Chondrocyte (in vitro differentiated cells): ENCODE data around the gene MYO16. TPM values are rescaled to one million over a fixed set of nuclear protein-coding genes. Genes with fewer than 3 reads are reported as not detected.
"Not testable (repeated sequence)": the region's sequence is repeated elsewhere in the genome, so short reads cannot be mapped to it uniquely, and the experiment has no call there.

ENCODE experiments used
- DNase-seq: peaks from one replicate; pipeline ENCODE4 v3.0.0; 2021; ENCODE audit warnings: mixed read lengths, low spot score
- H3K27ac Mint-ChIP-seq: one replicate; pipeline ENCODE4 v1.8.0; 2021; ENCODE audit warnings: mild to moderate bottlenecking, moderate library complexity, mixed read lengths; ENCODE audit not compliant: unreplicated experiment
- H3K27me3 Mint-ChIP-seq: 2 replicates; pipeline ENCODE4 v1.8.0; 2021; ENCODE audit warnings: low read depth, mixed read lengths
- H3K36me3 Mint-ChIP-seq: 2 replicates; pipeline ENCODE4 v1.8.0; 2021; ENCODE audit warnings: low read depth, mixed read lengths
- H3K4me1 Mint-ChIP-seq: 2 replicates; pipeline ENCODE4 v1.8.0; 2021; ENCODE audit warnings: low read depth, mild to moderate bottlenecking, mixed read lengths
- H3K4me3 Mint-ChIP-seq: one replicate; pipeline ENCODE4 v1.8.0; 2021; ENCODE audit warnings: mild to moderate bottlenecking, moderate library complexity, mixed read lengths; ENCODE audit not compliant: unreplicated experiment
- H3K9me3 Mint-ChIP-seq: 2 replicates; pipeline ENCODE4 v1.8.0; 2021; ENCODE audit warnings: low read depth, mixed read lengths
- CTCF ChIP-seq: fragments of 200-600 bp; sonication (generic); IDR thresholded peaks from 2 replicates; pipeline ENCODE4 v1.5.0; 2021; ENCODE audit warnings: antibody characterized with exemption, mild to moderate bottlenecking, moderate library complexity
- total RNA-seq: library from RNA; stranded (reverse); gene quantifications from 3 replicates; pipeline ENCODE4 v1.2.1, GENCODE V29; 2021

Gene MYO16
- total RNA-seq, 1 donor from 2014 or later: 0.12 TPM

- Mint-ChIP-seq H3K4me3 (no peak overlapping the region), H3K27me3 (no peaks in the 10 kb centered on the region), H3K36me3 (no peaks in the 10 kb centered on the region), H3K27ac (no peak overlapping the region), H3K9me3 (no peaks in the 10 kb centered on the region), H3K4me1 (peaks cover 23% of the 10 kb centered on the region)
- no peak for DNase-seq
- no peak for TF ChIP-seq CTCF
These were observed 583.2 kb downstream of the MYO16 start for GRCh38 chr13:109212650-109213049.

- no peak for DNase-seq
- peaks cover 23% of the 10 kb centered on the region for H3K4me1 Mint-ChIP-seq
- no peaks in the 10 kb centered on the region for H3K36me3 Mint-ChIP-seq
- H3K4me3 Mint-ChIP-seq: no peak overlapping the region
- no peaks in the 10 kb centered on the region for H3K27me3 Mint-ChIP-seq
- TF ChIP-seq CTCF: no peak
- H3K27ac Mint-ChIP-seq: no peak overlapping the region
- no peaks in the 10 kb centered on the region for H3K9me3 Mint-ChIP-seq
These were observed 584.3 kb downstream of the MYO16 start for GRCh38 chr13:109213714-109214113.

GRCh38 chr13:109214393-109214792 is 585.0 kb downstream of the MYO16 start:
- no peak for TF ChIP-seq CTCF
- no peaks in the 10 kb centered on the region for H3K27me3 Mint-ChIP-seq
- no peak for DNase-seq
- H3K27ac Mint-ChIP-seq: no peak overlapping the region
- no peak overlapping the region for H3K4me3 Mint-ChIP-seq
- H3K36me3 Mint-ChIP-seq: no peaks in the 10 kb centered on the region
- H3K4me1 Mint-ChIP-seq: peaks cover 23% of the 10 kb centered on the region
- no peaks in the 10 kb centered on the region for H3K9me3 Mint-ChIP-seq

- no peak overlapping the region for H3K27ac Mint-ChIP-seq
- no peaks in the 10 kb centered on the region for H3K36me3 Mint-ChIP-seq
- H3K4me3 Mint-ChIP-seq: no peak overlapping the region
- no peak for DNase-seq
- TF ChIP-seq CTCF: no peak
- H3K4me1 Mint-ChIP-seq: peaks cover 23% of the 10 kb centered on the region
- no peaks in the 10 kb centered on the region for H3K27me3 Mint-ChIP-seq
- H3K9me3 Mint-ChIP-seq: no peaks in the 10 kb centered on the region
These were observed 586.0 kb downstream of the MYO16 start for GRCh38 chr13:109215377-109215776.

GRCh38 chr13:109217510-109217909 is 588.1 kb downstream of the MYO16 start:
- DNase-seq, H3K36me3 Mint-ChIP-seq, H3K27ac Mint-ChIP-seq, H3K9me3 Mint-ChIP-seq, H3K4me1 Mint-ChIP-seq, H3K4me3 Mint-ChIP-seq, H3K27me3 Mint-ChIP-seq: not testable (repeated sequence)

GRCh38 chr13:109220631-109221030 is 591.2 kb downstream of the MYO16 start:
- no peak for DNase-seq
- Mint-ChIP-seq H3K36me3 (peaks cover 8% of the 10 kb centered on the region), H3K9me3 (peaks cover 24% of the 10 kb centered on the region), H3K4me1 (no peaks in the 10 kb centered on the region), H3K27ac (no peak overlapping the region), H3K4me3 (no peak overlapping the region), H3K27me3 (no peaks in the 10 kb centered on the region)
- TF ChIP-seq CTCF: no peak
